GM23338 (cell line): ENCODE data around the gene POLR3A.

Experiments used
- EZH2 ChIP-seq: fragments of 200-600 bp; sonication (generic); IDR thresholded peaks from one replicate; pipeline ENCODE4 v1.8.0; 2017; ENCODE audit warnings: antibody characterized with exemption, mild to moderate bottlenecking, low read depth; ENCODE audit not compliant: unreplicated experiment
- EZH2phosphoT487 ChIP-seq: fragments of 200-600 bp; sonication (generic); IDR thresholded peaks from one replicate; pipeline ENCODE4 v1.8.1; 2018; ENCODE audit warnings: antibody characterized with exemption; ENCODE audit not compliant: unreplicated experiment

DNA sequence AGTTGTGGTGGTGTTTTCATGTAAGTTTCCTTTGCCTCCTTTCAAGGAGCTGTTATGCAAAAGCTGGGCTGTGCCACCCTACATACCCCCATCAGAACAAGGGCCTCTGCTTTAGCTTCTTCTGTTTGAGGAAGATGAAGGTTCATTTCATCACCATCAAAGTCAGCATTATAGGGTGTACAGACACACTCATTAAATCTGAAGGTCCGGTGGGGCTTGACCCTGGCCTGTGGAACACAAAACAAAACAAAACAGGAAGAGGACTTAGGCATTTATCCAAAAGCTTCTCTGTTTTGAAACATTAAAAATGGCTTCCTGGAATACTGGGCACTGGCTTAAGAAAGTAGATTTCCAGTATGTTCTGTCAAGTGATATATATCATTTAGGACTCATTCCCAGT is 15.8 kb downstream of the POLR3A start:
- TF ChIP-seq EZH2phosphoT487 = no peak
- TF ChIP-seq EZH2 = no peak
